NCI-H2171 treated with DMSO at 0.1 percent for 48 hours (cell line): Measurements from ENCODE around the gene TEX19.
"Not testable (repeated sequence)": the region's sequence is repeated elsewhere in the genome, so short reads cannot be mapped to it uniquely, and the experiment has no call there.

Experiments
- DNase-seq: peaks from one replicate; lab custom pipeline; 2025; lab: John Stamatoyannopoulos, UW

Gene TEX19

DNA sequence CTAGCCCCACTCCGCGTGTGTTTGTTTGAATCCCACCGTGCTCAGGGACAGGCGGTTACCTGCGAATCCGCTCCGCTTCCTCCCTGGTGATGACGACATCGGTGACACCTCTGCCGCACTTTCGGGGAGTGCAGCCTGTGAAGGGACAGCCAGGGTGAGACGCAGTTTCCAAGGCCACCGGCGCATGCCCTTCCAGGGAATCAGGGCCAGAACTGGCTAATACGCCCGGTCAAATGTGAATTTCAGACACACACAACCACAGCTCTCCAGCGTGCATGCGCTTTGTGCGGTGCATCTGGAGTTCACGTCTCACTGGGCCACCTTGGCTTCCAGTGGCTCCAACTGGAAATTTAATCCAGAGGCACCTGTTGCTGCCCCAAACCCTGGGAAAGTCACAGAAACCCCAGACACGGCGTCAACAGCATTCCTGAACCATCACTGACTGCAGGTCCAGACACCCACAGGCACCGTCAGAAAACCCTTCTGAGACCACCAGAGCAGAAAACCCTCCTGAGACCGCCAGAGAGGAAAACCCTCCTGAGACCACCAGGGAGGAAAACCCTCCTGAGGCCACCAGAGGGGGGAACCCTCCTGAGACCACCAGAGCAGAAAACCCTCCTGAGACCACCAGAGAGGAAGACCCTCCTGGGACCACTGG, 52.5 kb downstream of the TEX19 start:
- DNase-seq, result no peak

GRCh38 chr17:82412081-82412480, 53.0 kb downstream of the TEX19 start:
- not testable (repeated sequence) for DNase-seq

DNA sequence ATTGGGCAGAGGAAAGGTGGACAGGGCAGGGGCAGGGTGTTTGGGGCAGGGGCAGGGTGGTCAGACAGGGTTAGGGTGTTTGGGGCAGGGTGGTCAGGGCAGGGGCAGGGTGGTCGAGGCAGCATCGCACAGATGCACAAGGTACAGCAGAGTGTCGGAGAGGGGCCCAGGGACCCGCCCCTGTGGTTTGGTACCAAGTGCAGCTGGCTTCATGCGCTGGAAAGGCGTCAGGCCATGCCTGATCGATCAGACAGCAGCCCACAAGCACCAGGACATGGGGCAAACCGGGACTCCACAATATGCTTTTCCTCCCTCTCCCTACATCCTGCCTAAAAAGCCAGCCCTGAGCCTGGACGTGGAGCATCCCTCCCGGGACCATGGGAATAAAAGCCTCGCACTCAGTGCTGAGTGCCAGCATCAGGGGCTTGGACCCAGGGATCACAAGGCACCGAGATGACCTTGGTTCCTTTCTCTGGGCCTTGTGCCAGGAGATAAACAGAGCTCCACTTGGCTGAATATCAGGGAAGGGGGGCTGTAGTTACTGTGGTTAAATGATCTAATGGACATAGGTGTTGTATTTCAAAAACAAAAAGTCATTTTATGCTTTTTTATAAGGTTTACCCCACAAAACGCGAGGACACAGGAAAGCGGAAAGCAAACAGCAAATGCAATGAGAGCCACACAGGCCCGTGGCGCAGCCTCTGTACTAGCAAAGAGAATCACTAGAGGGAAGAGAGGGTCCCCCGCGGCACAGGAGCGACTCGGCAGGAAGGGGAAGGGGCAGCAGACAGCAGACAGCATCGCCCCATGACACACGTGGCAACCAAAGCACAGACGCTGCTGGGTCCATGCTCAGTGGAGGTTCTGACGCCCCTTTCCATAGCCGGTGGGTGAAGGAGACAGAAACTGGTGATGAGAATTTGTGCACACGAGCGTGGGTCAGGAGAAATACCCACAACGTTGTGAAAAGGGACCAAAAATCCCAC, 53.8 kb downstream of the TEX19 start:
- DNase-seq, result peak; percentile 18
